GM18909 (cell line): ENCODE data around the gene NYNRIN.

Experiments
- ATAC-seq: cut with Tn5 transposase; IDR thresholded peaks from one replicate; pipeline ENCODE4 v1.9.1; 2021; ENCODE audit warnings: mild to moderate bottlenecking; ENCODE audit not compliant: unreplicated experiment, poor library complexity

The NYNRIN gene

DNA sequence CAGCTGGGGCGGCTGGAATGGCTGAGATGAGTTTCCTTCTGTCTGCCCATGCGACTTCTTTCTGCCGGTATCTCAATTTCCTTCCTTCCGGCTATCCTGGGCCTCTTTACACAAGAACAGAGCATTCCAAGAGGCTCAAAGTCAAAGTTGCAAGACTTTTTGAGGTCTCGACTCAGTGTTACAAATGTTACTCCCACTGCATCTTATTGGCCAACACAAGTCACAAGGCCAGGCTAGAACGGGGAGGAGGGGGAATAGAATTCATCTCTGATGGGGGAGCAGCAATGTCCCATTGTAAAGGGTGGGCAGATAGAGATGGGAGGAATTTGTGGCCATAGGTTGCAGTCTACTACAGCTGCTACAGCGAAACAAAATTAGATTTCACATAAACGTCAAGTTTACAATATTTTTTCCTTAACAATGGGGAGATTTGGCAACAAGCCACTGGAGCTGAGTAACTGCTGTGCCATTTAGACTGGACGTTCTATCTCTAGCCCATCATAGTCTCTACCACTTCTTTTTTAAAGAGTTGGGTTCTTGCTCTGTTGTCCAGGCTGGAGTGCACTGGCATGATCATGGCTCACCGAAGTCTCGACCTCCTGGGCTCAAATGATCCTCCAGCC is 9.5 kb upstream of the NYNRIN start:
- ATAC-seq, result no peak

DNA sequence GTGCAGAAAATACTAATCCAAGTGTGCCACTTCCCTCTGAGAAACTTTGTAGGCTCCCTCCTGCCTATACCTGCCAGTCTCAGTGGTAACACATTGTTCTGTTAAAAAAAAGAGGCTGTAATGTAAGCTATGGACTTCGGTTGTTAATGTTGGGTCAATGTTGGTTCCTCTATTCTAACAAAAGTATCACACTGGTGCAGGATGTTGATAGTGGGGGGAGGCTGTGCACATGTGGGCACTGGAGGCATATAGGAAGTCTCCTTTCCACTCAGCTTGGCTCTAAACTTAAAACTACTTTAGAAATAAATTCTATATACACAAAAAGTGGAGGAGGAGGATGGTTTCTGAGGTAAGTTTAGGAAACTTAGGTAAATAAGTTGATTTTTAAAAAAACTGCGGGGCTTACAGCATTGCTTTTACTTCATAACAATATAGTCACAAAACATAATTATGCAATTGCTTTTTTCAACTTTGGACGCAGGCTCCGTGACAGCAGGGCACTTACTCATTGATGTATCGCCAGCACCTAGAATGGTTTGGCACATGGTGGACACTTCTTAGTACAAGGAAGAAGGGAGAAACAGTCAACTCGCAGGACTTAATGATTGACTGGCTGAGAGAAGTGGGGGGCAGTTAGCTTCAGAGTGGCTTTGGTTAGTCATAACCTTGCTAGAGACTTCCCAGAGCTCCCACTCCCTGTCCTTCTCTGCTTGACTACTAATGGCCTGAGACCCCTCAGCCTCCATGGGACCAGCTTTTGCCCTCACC is 7.9 kb upstream of the NYNRIN start:
- ATAC-seq, result no peak

DNA sequence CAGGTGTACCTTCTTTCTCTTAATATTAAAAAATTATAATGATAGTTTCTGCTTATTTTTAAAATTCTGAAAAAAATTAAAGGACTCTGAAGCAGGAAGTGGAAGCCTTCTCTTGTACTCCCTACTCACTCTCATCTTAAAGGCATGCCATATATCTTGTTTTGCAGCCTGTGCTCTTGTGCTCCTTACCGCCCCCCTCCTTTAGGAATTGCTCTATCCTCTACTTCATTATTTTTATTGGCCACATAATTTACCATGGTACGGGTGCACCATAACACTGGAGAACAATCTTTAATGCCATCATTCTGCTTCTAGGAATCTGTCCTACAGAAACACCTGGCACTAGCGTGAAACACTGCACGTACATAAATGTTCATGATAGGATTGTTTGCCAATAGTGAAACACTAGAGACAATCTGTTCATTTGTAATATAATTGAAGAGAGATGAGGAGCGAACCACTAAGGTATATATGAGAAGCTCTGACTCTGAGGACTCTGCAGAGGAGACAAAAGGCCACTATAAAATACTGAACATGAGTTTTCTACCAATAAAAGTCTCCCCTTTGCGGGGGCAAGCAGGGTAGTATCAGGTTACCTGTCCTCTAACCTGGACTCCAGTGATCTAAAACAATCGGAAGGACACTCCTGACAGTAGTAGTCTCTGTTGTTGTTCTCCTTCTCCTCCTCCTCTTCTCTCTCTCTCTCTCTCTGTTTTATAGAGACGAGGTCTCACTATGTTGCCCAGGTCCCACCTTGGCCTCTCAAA is 6.3 kb upstream of the NYNRIN start:
- ATAC-seq, result no peak

DNA sequence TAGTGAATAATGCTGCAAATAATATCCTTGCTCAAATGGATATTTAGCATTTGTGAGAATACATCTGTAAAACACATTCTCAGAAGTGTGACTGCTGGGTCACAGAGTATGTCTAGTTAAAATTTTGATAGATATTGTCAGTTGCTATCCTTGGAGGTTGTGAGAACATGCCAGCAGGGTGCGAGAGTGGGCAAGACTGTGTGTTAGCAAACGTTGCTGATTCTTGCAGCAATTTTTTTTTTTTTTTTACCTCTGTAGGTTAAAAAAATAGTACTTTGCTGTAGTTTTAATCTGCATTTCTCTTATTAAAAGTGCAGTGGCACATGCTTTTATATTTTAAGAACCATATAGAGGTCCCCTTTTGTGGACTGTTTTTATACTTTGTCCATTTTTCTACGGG is 4.5 kb upstream of the NYNRIN start:
- no peak for ATAC-seq

DNA sequence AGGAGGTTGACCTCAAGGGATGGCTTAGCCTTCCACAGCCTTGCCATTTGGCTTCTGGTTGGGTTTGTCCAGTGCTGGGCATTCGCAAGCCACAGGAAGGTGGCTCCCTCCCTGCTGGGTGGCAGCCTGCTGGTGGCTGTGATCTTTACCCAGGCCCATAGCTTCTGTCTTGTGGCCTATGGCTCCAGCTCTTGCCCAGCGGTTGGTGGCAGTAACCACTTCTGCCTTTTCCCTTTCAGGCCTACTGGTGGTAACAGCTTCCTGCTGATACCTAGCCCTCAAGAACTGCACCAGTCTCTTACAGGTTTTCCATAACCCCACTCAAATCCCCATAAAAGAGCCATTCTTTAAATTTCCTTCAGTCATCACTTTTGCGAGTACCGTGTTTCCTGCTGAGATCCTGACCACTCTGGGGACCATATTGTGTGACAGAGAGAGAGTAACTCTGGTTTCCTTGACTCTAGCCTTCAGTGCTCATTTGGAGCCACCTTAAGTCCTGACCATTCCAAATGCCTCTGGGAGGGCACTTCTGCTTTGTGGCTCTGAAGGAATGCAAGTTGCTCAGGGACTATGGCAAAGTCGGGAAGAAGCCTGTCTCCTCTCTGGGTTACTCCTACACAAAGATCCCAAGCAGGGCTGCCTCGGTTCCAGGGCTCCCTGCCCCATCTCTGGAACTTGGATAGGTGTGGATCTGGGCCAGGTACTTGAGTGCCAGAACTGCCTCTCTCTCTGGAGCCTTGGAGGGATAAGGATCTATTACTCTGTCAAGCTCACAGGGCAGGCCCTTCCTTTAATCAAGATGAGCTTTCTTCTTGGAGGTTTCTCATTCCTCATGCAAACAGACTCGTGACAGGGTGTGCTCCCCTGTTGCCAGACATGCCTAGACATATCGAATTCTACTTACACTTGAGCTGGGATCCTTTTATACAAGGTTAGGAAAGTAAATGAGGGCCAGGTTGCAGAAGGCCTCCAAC is 2.9 kb upstream of the NYNRIN start:
- ATAC-seq, result no peak

DNA sequence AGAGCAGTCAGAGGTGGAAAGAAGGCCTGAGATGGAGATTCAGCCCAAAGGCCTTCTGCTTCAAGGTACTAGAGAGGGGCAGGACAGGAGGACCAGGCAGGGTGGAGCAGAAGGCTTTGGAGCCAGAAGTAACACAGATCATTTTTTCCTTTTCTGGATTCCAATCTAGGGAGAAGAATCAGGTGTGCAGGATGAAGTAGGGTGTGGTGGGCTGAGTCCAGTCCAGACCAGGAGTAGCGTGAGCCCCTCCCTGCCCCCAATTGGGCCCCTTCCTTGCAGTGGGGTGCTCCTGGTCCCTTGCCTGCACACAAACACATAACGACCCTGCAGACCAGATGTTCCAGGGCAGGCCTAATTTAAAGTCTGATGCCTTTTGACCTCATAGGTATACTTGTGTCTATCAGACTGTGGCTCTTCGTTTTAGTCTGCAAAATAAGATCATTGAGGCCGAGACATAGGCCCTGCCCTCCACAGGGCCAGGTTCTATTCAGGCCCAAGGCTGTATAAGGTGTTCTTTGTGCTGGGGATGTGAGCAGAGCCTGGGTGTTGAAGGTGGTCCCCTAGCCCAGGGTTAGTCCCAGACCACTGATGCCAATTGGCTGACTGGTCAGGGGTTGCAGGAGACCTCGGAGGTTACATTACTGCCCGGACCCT is 1.0 kb upstream of the NYNRIN start:
- ATAC-seq, result no peak

DNA sequence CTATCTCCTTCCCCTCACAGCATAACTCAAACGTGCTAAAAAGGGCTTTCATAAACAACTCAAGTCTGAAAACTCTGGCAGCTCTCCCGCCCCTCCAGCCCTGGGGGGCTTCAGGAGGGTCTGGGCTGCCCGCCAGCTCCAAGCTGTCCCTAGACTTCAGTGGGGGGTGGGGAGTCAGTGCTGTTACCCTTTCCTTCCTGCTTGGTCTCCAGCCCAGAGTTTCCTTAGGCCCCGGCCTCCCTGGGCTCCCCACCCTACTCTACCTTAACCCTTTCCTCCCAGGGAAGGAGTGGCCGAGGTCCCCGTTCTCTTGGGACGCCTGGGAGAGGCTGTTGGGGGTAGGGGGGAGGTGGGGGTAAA is 530 bp upstream of the NYNRIN start:
- ATAC-seq, result no peak

DNA sequence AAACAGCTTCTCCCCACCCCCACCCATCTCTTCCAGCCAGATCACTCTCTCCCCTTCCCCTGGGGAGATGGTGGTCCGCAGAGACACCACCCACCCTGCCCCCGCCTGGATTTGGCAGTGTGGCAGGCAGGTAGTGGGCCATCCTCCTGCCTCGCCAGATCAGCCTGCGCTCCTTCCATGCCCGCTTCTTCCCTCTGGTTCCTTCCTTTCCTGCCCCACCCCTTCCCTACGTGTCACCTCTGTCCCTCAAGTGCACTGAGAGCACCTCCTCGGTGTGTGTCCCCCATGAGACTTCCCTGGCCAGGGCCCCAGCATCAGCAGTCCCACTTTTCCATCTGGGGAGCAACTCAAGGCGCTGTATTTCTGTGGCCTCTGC is 632 bp downstream of the NYNRIN start:
- no peak for ATAC-seq

DNA sequence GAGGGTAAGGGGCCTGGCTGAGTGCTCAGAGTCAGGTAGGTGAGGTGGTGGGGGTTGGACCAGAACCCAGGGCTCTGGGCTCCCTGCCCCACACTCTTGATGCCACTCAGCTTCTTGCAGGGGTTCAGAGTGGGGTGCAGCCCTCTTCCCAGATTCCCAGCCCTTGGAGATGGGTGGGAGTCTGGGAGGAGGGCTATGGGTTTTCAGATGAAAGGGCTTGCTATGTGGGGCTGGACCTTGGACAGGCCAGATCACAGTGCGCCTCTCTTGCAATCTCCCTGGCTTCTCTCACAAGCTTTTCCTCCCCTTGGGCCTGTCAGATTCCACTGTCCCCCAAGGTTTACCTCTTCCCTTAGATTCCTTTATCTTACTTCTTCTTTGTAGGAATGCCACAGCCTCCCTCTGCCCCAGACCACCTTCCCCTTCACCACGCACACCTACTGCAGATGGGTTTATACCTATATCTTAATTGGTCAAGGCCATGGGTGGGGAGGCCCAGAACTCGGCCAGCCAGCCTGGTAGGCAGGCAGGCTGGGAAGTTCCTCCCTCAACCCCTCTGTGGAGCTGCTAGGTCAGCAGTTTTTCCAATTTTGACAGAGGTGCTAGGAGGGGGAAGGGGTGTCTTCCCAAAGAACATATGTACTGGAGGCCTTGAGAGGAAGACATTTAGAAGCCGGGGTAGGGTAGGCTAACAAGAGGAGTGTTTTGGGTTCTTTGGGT is 1.4 kb downstream of the NYNRIN start:
- no peak for ATAC-seq

DNA sequence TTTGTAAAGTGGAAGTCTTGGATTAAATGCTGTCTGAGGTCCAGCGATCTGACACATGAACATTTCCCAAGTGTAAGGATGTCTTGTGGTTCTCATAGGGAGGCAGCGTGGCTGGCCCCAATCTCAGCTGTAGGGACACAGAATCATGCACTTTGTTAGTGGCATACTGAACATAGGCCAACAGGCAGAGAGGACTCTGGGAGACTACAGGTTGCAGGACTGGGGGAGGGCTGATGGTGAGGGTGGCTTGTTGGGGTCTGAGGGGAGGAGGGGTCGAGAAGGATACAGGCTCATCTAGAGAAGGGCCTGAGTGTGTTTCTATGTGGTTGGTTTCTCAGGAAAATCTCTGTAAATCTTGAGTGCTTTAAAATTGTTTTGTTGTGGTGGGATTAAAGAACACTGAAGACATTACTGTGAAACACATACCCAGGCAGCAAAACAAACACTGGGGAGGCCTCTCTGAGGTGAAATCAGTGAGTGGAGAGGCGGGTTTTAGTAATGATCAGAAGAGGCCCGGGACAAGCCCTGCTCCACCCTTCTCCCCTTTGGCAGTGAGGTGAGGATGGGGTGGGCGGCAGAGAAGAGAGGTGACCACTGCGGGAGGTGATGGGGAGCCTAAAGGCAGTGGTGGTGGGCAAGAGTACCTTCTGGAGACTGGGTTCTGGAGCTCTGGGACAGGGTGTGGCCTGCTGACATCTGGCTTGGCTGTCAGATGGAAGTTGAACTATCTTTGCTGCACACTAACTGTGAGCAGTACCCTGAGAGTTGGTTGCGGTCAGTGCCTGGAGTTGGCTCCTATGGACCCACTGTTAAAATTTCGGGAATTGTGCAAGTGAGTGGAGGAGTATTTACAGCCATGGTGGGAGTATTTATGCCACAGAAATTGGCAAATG is 3.3 kb downstream of the NYNRIN start:
- ATAC-seq, result no peak

DNA sequence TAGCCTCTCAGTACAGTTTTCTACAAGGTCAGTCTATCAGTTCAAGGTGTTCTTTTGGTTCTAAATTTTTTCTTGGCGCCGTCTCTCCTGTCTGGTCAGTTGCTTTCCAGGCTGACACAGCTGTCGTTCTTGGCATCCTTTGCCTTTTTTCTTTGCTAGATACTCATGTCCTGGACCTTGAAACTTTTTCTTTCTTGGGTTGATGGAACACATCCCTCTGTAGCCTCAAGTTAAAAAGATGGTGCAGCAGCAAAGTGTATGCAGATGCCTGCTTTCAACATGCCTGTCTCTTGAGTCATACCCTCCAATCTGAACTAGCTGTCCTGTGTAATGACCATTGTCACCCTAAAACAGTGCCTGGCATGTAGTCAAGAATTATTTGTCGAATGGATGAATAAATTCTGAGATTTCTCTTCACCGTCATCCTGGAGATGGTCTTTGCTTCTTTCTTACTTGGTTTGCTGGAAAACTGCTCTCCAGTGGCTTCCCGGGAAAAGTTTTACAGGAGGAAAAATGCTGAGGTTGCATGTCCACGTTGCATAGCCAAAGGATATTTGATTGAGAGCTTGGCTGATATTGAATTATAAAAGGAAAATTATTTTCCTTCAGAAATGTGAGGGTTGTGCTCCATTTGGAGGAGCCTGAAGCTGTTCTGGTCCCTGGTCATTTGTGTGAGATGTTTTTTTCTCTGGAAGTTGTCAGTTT is 4.6 kb downstream of the NYNRIN start:
- no peak for ATAC-seq

DNA sequence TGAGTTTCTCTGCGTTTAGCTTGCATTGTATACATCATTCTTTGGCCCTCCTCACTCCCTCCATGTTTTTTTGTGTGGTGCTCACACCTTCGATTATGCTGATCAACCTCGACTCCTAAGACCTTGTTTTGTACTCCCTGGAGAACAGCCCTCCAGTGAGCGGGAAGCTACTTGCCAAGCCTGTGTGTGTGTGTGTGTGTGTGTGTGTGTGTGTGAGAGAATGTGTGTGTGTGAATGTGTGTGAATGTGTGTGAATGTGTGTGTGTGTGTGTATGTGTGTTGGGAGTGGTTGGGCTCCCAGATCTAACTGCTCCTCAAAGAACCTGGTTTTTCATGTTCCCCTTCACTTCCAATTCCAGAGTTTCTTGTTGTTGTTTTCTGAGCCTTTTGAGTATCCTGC is 6.0 kb downstream of the NYNRIN start:
- ATAC-seq, result no peak

DNA sequence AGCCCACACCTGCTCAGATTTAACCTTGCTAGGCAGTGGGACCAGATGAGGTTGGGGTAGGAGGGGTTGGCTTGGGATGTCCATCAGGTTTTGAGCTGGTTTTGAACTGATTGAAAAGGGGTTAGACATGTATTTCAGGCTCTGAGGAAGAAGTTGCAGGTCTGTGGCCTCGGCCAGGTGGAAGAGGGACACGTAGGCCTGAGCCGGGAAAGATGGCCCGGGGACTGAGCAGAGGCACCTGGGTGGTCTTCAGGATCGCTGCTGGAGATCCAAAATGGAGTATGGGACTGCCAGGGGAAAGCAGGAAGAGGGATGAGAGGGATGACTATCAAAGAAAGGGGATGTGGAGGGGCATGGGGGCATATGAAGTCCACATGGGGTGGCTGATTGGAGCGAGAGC is 7.6 kb downstream of the NYNRIN start:
- ATAC-seq, result no peak

DNA sequence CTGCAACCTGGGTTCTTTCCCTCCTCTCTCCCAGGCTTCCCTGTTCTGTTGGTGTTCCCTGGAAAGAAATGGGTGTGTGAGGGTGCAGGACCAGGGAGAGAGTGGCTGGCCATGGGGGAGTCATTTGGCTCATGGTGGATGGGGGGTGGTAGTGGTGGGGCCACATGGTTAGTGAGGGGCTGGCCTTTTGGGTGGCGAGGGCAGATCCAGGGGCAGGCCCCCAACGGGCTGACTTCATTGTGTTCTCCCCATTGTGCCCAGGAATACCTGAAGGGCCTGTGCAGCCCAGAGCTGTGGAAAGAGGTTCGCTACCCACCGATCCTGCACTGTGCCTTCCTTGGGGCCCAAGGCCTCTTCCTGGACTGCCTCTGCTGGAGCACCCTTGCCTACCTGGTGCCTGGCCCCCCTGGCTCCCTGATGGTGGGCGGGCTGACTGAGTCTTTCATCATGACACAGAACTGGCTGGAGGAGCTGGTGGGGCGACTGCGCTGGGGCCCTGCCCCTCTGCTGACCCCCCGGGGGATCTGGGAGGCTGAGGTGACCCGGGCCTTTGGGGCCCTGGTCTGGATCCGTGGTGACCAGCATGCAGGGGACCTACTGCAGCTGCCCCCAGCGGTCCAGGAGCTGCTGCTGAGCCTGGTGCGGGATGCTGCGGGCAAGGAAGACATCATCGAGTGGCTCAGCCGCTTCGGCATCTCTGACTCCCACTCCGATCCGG is 9.0 kb downstream of the NYNRIN start:
- no peak for ATAC-seq

DNA sequence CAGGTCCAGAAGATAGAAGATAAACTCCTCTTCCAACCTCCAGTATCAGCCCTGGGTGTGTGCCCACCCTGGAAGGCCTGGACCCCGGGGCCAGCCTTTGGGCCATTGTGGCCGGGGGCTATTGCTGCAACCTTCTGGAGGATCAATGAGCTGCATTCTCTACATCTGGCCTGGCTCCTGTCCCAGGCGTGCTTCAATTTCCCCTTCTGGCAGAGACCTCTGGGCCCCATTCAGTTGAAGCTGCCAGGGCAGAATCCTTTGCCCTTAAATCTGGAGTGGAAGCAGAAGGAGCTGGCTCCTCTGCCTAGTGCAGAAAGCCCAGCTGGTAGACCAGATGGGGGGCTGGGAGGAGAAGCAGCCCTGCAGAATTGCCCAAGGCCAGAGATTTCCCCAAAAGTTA is 10.0 kb downstream of the NYNRIN start:
- no peak for ATAC-seq

DNA sequence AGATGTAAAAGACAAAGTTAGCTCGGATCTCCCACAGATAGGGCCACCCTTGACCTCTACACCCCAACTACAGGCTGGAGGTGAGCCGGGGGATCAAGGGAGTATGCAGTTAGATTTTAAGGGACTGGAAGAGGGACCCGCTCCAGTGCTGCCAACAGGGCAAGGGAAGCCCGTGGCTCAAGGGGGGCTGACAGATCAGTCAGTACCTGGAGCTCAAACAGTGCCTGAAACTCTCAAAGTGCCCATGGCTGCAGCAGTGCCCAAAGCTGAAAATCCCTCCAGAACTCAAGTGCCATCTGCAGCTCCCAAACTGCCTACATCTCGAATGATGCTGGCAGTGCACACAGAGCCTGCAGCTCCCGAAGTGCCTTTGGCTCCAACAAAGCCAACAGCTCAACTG is 10.4 kb downstream of the NYNRIN start:
- ATAC-seq, result no peak

DNA sequence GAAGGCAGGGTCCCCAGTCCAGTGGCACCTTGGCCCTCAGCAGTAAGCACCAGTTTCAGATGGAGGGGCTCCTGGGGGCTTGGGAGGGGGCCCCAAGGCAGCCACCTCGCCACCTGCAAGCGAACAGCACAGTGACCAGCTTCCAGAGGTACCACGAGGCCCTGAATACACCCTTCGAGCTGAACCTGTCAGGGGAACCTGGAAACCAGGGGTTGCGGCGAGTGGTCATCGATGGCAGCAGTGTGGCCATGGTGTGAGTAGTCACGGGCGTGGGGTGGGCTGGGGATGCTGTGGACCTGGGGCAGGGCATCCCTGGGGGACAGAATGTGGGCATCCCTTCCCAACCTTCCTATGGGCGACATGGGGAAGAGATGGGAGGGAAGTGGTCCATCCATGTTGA is 11.2 kb downstream of the NYNRIN start:
- ATAC-seq, result no peak
